AG09319 (cell line): Measurements from ENCODE around the gene FAP.

ENCODE experiments used
- DNase-seq: peaks from one replicate; pipeline ENCODE4 v3.0.0-alpha.2; 2010; ENCODE audit warnings: low read depth; ENCODE audit errors: extremely low read depth
- CTCF ChIP-seq: IDR thresholded peaks from 2 replicates; pipeline ENCODE4 v1.5.1; 2011; ENCODE audit warnings: low read depth, mild to moderate bottlenecking, inconsistent platforms, low read length, moderate library complexity

Gene FAP

GRCh38 chr2:162211732-162212131, 31.5 kb downstream of the FAP start:
- DNase-seq: no peak
- no peak for TF ChIP-seq CTCF

- DNase-seq: no peak
- TF ChIP-seq CTCF: no peak
Observed at GRCh38 chr2:162210385-162210784, 32.9 kb downstream of the FAP start.

GRCh38 chr2:162202203-162202602, 41.0 kb downstream of the FAP start:
- DNase-seq: no peak
- no peak for TF ChIP-seq CTCF

- no peak for DNase-seq
- TF ChIP-seq CTCF: no peak
Observed at GRCh38 chr2:162200636-162201035, 42.6 kb downstream of the FAP start.

GRCh38 chr2:162199913-162200312, 43.3 kb downstream of the FAP start:
- no peak for TF ChIP-seq CTCF
- no peak for DNase-seq

GRCh38 chr2:162198239-162198638, 45.0 kb downstream of the FAP start:
- no peak for DNase-seq
- no peak for TF ChIP-seq CTCF

GRCh38 chr2:162197069-162197825, 46.0 kb downstream of the FAP start:
- TF ChIP-seq CTCF: no peak
- no peak for DNase-seq
